Uterus (tissue), 4 donors: Measurements from ENCODE around the gene PLA2G1B. TPM values are rescaled to one million over a fixed set of nuclear protein-coding genes. Genes with fewer than 3 reads are reported as not detected.

Source experiments
- DNase-seq, 2 donors: peaks; one replicate each; pipeline ENCODE4 v3.0.0-alpha.2; 2019 to 2020
- H3K27ac ChIP-seq, 2 donors: fragments of 200-600 bp; sonication (generic); 1 replicate in 1 of 2; 2 replicates in 1 of 2; pipeline ENCODE4 v1.5.1; 2016 to 2018
- H3K27me3 ChIP-seq, 2 donors: fragments of 200-600 bp; sonication (generic); one replicate each; pipeline ENCODE4 v1.5.1; 2018 to 2019; ENCODE audit warnings: control low read depth in 1 of 2
- H3K36me3 ChIP-seq, 2 donors: fragments of 200-600 bp; sonication (generic); one replicate each; pipeline ENCODE4 v1.5.1; 2019; ENCODE audit warnings: control low read depth in 1 of 2
- H3K4me1 ChIP-seq, 2 donors: fragments of 200-600 bp; sonication (generic); one replicate each; pipeline ENCODE4 v1.5.1; 2018 to 2019; ENCODE audit warnings: control low read depth in 1 of 2
- H3K4me3 ChIP-seq, 2 donors: fragments of 200-600 bp; sonication (generic); 1 replicate in 1 of 2; 2 replicates in 1 of 2; pipeline ENCODE4 v1.5.1; 2018 to 2019; ENCODE audit warnings: mild to moderate bottlenecking in 1 of 2
- H3K9me3 ChIP-seq, 2 donors: fragments of 200-600 bp; sonication (generic); one replicate each; pipeline ENCODE4 v1.5.1; 2019; ENCODE audit warnings: control low read depth in 1 of 2
- CTCF ChIP-seq, 4 experiments: fragments of 200-600 bp in 2 of 4; fragments of 450-650 bp in 2 of 4; sonication (generic) in 2 of 4; IDR thresholded peaks; one replicate each; pipeline ENCODE4 v1.5.1; 2016 to 2019; ENCODE audit warnings: antibody characterized with exemption in 4 of 4, mild to moderate bottlenecking in 2 of 4, moderate library complexity in 1 of 4
- POLR2A ChIP-seq, 2 donors: fragments of 450-650 bp; IDR thresholded peaks; one replicate each; pipeline ENCODE4 v1.6.1; 2016; ENCODE audit warnings: antibody characterized with exemption in 2 of 2, mild to moderate bottlenecking in 1 of 2, moderate library complexity in 1 of 2
- intact Hi-C: fragments of 100-400 bp; cut with DNase I; formaldehyde crosslinking; loops from one replicate; pipeline ENCODE4 v1.15.1; 2023; ENCODE audit warnings: low total_unique reads
- total RNA-seq, 4 donors: library from RNA; depleted of rRNA in 3 of 4; stranded (reverse); fragments of >200 nt in 3 of 4; gene quantifications; one replicate each; pipeline versions ENCODE4 v1.1.0 to v1.2.4, GENCODE V29; 2014 to 2023
- donor health status: DM: yes; HTN: yes; CAD: no.

PLA2G1B gene
- total RNA-seq, 4 donors from 2014 or later, result not detected

- H3K36me3 ChIP-seq, result no peaks in the 10 kb centered on the region
- no peak for DNase-seq
- no peak overlapping the region for H3K4me3 ChIP-seq
- H3K9me3 ChIP-seq, result no peaks in the 10 kb centered on the region
- H3K27ac ChIP-seq, result no peak overlapping the region
- TF ChIP-seq CTCF (IDR thresholded peaks at IDR 0.05), result no peak
- no peaks in the 10 kb centered on the region for H3K27me3 ChIP-seq
- H3K4me1 ChIP-seq, result no peaks in the 10 kb centered on the region
- intact Hi-C loops, result no loop called here
These were observed 2.6 kb downstream of the PLA2G1B start for GRCh38 chr12:120324841-120325417.

- Histone ChIP-seq H3K27me3 (no peaks in the 10 kb centered on the region), H3K4me3 (no peak overlapping the region), H3K9me3 (no peaks in the 10 kb centered on the region), H3K27ac (no peak overlapping the region), H3K4me1 (no peaks in the 10 kb centered on the region), H3K36me3 (no peaks in the 10 kb centered on the region)
- intact Hi-C loops, result no loop called here
- TF ChIP-seq CTCF (IDR thresholded peaks at IDR 0.05), result no peak
- no peak for TF ChIP-seq POLR2A (IDR thresholded peaks at IDR 0.05)
- no peak for DNase-seq
These were observed 3.8 kb downstream of the PLA2G1B start for GRCh38 chr12:120323772-120324171.

DNA sequence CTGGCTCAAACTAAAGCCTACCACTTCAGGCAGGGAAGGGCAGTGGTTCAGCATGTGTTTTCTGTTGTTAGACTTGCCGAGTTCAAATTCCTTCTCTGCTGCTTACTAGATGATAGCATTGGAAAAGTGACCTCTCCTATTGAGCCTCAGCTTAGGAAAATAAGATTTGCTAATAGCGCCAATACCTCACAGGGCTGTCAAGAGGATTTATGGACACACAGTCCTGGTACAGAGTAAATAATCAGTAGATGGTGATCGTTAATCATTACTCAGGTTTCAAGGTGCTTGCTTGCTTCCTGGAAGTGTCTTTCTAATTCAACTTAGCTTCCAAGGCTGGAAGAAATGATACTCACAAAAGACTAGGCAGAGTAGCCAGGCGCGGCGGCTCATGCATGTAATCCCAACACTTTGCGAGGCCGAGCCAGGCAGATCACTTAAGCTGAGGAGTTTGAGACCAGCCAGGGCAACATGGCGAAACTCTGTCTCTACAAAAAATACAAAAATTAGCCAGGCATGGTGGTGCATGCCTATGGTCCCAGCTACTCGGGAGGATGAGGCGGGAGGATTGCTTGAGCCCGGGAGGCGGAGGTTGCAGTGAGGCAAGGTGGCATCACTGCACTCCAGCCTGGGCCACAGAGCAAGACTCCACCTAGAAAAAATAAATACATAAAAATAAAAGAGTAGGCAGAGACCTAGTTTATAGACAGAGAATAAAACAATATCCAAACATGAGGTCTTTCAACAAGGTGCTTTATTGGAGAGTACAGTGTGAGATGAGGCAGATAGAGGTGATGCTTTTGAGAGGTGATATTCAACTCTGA lies 6.0 kb downstream of the PLA2G1B start:
- intact Hi-C loops, result no loop called here
- TF ChIP-seq CTCF (IDR thresholded peaks at IDR 0.05) (no peak), POLR2A (IDR thresholded peaks at IDR 0.05) (no peak)
- DNase-seq, result no peak
- Histone ChIP-seq H3K36me3 (no peaks in the 10 kb centered on the region), H3K27me3 (no peaks in the 10 kb centered on the region), H3K9me3 (no peaks in the 10 kb centered on the region), H3K27ac (no peak overlapping the region), H3K4me3 (no peak overlapping the region), H3K4me1 (peaks cover 0 to 4% of the 10 kb centered on the region in 2 donors)

- peak overlapping the region; percentile 76 to 84 for H3K27ac ChIP-seq
- H3K4me1 ChIP-seq, result peaks cover 0 to 4% of the 10 kb centered on the region in 2 donors
- H3K27me3 ChIP-seq, result no peaks in the 10 kb centered on the region
- no peaks in the 10 kb centered on the region for H3K36me3 ChIP-seq
- H3K9me3 ChIP-seq, result no peaks in the 10 kb centered on the region
- H3K4me3 ChIP-seq, result peak overlapping the region; percentile 53 to 55
- peak; percentile 99 to 100 for DNase-seq
- intact Hi-C loops, result loop anchor here (5.0 kb wide), 1 partner anchor 1445 kb away; no protein-coding TSS in a partner anchor
- peak; percentile 52 to 75 (median 67) for TF ChIP-seq CTCF (IDR thresholded peaks at IDR 0.05)
- TF ChIP-seq POLR2A (IDR thresholded peaks at IDR 0.05), result peak; percentile 91 to 93
These were observed 10.1 kb downstream of the PLA2G1B start for GRCh38 chr12:120317224-120318105.
